HepG2 (cell line): ENCODE data around the gene USP40. TPM values are rescaled to one million over a fixed set of nuclear protein-coding genes. Genes with fewer than 3 reads are reported as not detected.

Experiments used
- ATAC-seq: fragments of 200-7000 bp; cut with Tn5 transposase; 3 replicates; pipeline ENCODE4 v1.9.1; 2020; ENCODE audit warnings: mild to moderate bottlenecking, moderate library complexity
- BruUV-seq: library from RNA; stranded (reverse); fragments of 400-500 nt; replicated peaks from 2 replicates; lab custom pipeline; 2021; lab: Mats Ljungman, UMichigan
- CTCF ChIA-PET: fragments of 300-600 bp; formaldehyde crosslinking; extraction: SDS; loops from one replicate; lab custom pipeline; 2021; ENCODE audit warnings: low total read pairs, inconsistent platforms, low intra/inter-chr PET ratio; lab: Yijun Ruan, JAX
- POLR2A ChIA-PET: fragments of 350-600 bp; sonication (Branson Sonifier 250); formaldehyde crosslinking; loops from one replicate; lab custom pipeline; 2020; ENCODE audit warnings: antibody characterized with exemption, inconsistent platforms; lab: Yijun Ruan, JAX
- DNase-seq: peaks from one replicate; pipeline ENCODE4 v3.0.0-alpha.2; 2015; ENCODE audit warnings: low spot score
- FAIRE-seq: peaks from 3 replicates; lab custom pipeline; 2011; peaks lifted over from hg19 to GRCh38; lab: Jason Lieb, UNC
- H2AFZ ChIP-seq: one replicate; pipeline ENCODE4 v1.6.1; 2011; ENCODE audit warnings: low read length, inconsistent platforms
- H3K27ac ChIP-seq: fragments of 300-600 bp; 3 replicates; pipeline ENCODE4 v1.8.0; 2011; ENCODE audit warnings: mixed run types, mild to moderate bottlenecking, mixed read lengths, low read length, inconsistent platforms; ENCODE audit not compliant: insufficient read depth; ENCODE audit errors: extremely low read length
- H3K27me3 ChIP-seq, 2 experiments: fragments of 200-600 bp in 1 of 2; 2 replicates in 1 of 2; 3 replicates in 1 of 2; pipeline versions ENCODE4 v1.6.0 to v1.8.0; 2011; ENCODE audit warnings: low read length in 2 of 2, mild to moderate bottlenecking in 2 of 2, moderate library complexity in 2 of 2, inconsistent platforms in 1 of 2; ENCODE audit not compliant: insufficient read depth in 2 of 2, control insufficient read depth in 1 of 2
- H3K36me3 ChIP-seq, 2 experiments: fragments of 200-600 bp in 1 of 2; replicated peaks in 1 of 2; 2 replicates in 1 of 2; 3 replicates in 1 of 2; pipeline versions ENCODE4 v1.5.1 to v1.8.0; 2011; ENCODE audit warnings: low read length in 2 of 2, inconsistent platforms in 1 of 2; ENCODE audit not compliant: insufficient read depth in 2 of 2, control insufficient read depth in 1 of 2
- H3K4me1 ChIP-seq: 2 replicates; pipeline ENCODE4 v1.5.1; 2012; ENCODE audit warnings: low read length, inconsistent platforms; ENCODE audit not compliant: insufficient read depth
- H3K4me2 ChIP-seq: 2 replicates; pipeline ENCODE4 v1.6.0; 2011; ENCODE audit warnings: low read depth, low read length, inconsistent platforms
- H3K4me3 ChIP-seq, 3 experiments: fragments of 200-600 bp in 1 of 3; sonication (generic), shearing (Covaris generic) in 1 of 3; replicated peaks in 1 of 3; 2 replicates each; pipeline ENCODE4 v1.5.1; 2011 to 2016; ENCODE audit warnings: low read length in 3 of 3, inconsistent platforms in 2 of 3, low read depth in 2 of 3, mild to moderate bottlenecking in 2 of 3, control low read depth in 1 of 3, mixed read lengths in 1 of 3; ENCODE audit not compliant: insufficient read depth in 1 of 3
- H3K79me2 ChIP-seq: one replicate; pipeline ENCODE4 v1.6.1; 2011; ENCODE audit warnings: low read length, inconsistent platforms; ENCODE audit not compliant: insufficient read depth
- H3K9ac ChIP-seq: 2 replicates; pipeline ENCODE4 v1.6.0; 2011; ENCODE audit warnings: mild to moderate bottlenecking, low read depth, low read length, inconsistent platforms; ENCODE audit not compliant: insufficient read depth
- H3K9me3 ChIP-seq: 2 replicates; pipeline ENCODE4 v1.5.1; 2012; ENCODE audit warnings: mild to moderate bottlenecking, low read length
- H4K20me1 ChIP-seq: 2 replicates; pipeline ENCODE4 v1.6.0; 2011; ENCODE audit warnings: inconsistent platforms, mild to moderate bottlenecking, low read length, moderate library complexity; ENCODE audit not compliant: insufficient read depth
- HHEX ChIP-seq: IDR thresholded peaks from 2 replicates; pipeline ENCODE4 v1.6.1; 2016; ENCODE audit warnings: control low read depth
- KAT7 ChIP-seq: IDR thresholded peaks from 2 replicates; pipeline ENCODE4 v1.6.1; 2018; ENCODE audit warnings: borderline replicate concordance, missing compliant biosample characterization
- KAT8 ChIP-seq: IDR thresholded peaks from 2 replicates; pipeline ENCODE4 v1.6.1; 2016; ENCODE audit warnings: missing genetic modification reagents, missing compliant biosample characterization
- MED1 ChIP-seq: sonication (generic); formaldehyde crosslinking; IDR thresholded peaks from 2 replicates; pipeline ENCODE4 v1.4.0; 2020; ENCODE audit warnings: missing genetic modification reagents
- NCOR1 ChIP-seq: fragments of 200-600 bp; sonication (generic); IDR thresholded peaks from 2 replicates; pipeline ENCODE4 v1.7.0; 2017; ENCODE audit warnings: antibody characterized with exemption, low read length, borderline replicate concordance
- NONO ChIP-seq, 2 experiments: fragments of 450-650 bp in 1 of 2; sonication (generic) in 1 of 2; formaldehyde crosslinking in 1 of 2; IDR thresholded peaks in 1 of 2; conservative IDR thresholded peaks in 1 of 2; 2 replicates each; pipeline versions ENCODE4 v1.6.1 to v1.8.0; 2017 to 2022; ENCODE audit warnings: mild to moderate bottlenecking in 1 of 2, missing genetic modification reagents in 1 of 2, moderate library complexity in 1 of 2
- POGZ ChIP-seq: sonication (generic); formaldehyde crosslinking; IDR thresholded peaks from 2 replicates; pipeline ENCODE4 v1.4.0; 2020; ENCODE audit warnings: mild to moderate bottlenecking, missing genetic modification reagents
- PPARG ChIP-seq: conservative IDR thresholded peaks from 2 replicates; pipeline ENCODE4 v1.6.1; 2016; ENCODE audit warnings: missing biosample characterization, missing genetic modification reagents
- SRSF1 ChIP-seq: fragments of 200-400 bp; formaldehyde crosslinking; optimal IDR thresholded peaks from 2 replicates; pipeline ENCODE3; 2017; ENCODE audit warnings: mild to moderate bottlenecking, low read depth, low read length, moderate library complexity
- TBX2 ChIP-seq: sonication (generic); formaldehyde crosslinking; IDR thresholded peaks from 2 replicates; pipeline ENCODE4 v1.5.0; 2020; ENCODE audit warnings: missing genetic modification reagents, mild to moderate bottlenecking, borderline replicate concordance
- THRA ChIP-seq: sonication (generic); formaldehyde crosslinking; IDR thresholded peaks from 2 replicates; pipeline ENCODE4 v1.4.0; 2020; ENCODE audit warnings: missing genetic modification reagents, borderline replicate concordance
- ZEB1 ChIP-seq: IDR thresholded peaks from 2 replicates; pipeline ENCODE4 v1.6.1; 2012; ENCODE audit warnings: mild to moderate bottlenecking, low read depth, inconsistent platforms; ENCODE audit not compliant: insufficient replicate concordance
- ZHX2 ChIP-seq, 2 experiments: sonication (generic) in 1 of 2; formaldehyde crosslinking in 1 of 2; IDR thresholded peaks; 2 replicates each; pipeline versions ENCODE4 v1.6.1 to v1.9.0; 2014 to 2022; ENCODE audit warnings: antibody characterized with exemption in 1 of 2, borderline replicate concordance in 1 of 2, inconsistent platforms in 1 of 2, low read depth in 1 of 2, missing genetic modification reagents in 1 of 2
- ZNF431 ChIP-seq: sonication (generic); formaldehyde crosslinking; IDR thresholded peaks from 2 replicates; pipeline ENCODE4 v1.9.0; 2022; ENCODE audit warnings: missing genetic modification reagents, low read depth, mild to moderate bottlenecking, borderline replicate concordance
- ZNF460 ChIP-seq: sonication (generic); formaldehyde crosslinking; IDR thresholded peaks from 2 replicates; pipeline ENCODE4 v1.5.1; 2020; ENCODE audit warnings: missing genetic modification reagents, mild to moderate bottlenecking, borderline replicate concordance
- WGBS: methylation state at CpG from one replicate; pipeline ENCODE4 v1.1.6; 2017; ENCODE audit warnings: low lambda C conversion rate; 5-methylcytosine and 5-hydroxymethylcytosine counted together
- in situ Hi-C: cut with HindIII; loops from 2 replicates; pipeline ENCODE4 v1.10.0; 2017; ENCODE audit warnings: low pct_unique_long_range_greater_than_20kb; ENCODE audit not compliant: extremely low pct_ligation_motif_present
- intact Hi-C: fragments of 100-400 bp; cut with micrococcal nuclease; formaldehyde crosslinking; loops from one replicate; pipeline ENCODE4 v1.10.0; 2022; ENCODE audit not compliant: unreplicated experiment
- polyA plus RNA-seq, 8 experiments: library from polyadenylated mRNA; depleted of rRNA in 3 of 8; stranded (reverse) in 7 of 8; unstranded in 1 of 8; fragments of >200 nt; fragmentation: Illumina TruSeq in 4 of 8; extraction: Trizol in 4 of 8; gene quantifications; 2 replicates each; pipeline versions ENCODE4 v1.2.1 to v1.2.3, GENCODE V29; 2011 to 2016; ENCODE audit warnings: low read depth in 4 of 8, missing spikeins in 1 of 8, mixed read lengths in 1 of 8; ENCODE audit not compliant: insufficient read depth in 1 of 8
- total RNA-seq, 5 experiments: library from RNA; depleted of rRNA; stranded (reverse); fragments of >200 nt; fragmentation: Illumina TruSeq; extraction: Trizol; gene quantifications; 2 replicates each; pipeline ENCODE4 v1.2.3, GENCODE V29; 2016; ENCODE audit warnings: low read depth in 1 of 5

Gene USP40
- total and polyA plus RNA-seq, 2 of the 13 experiments (the other 11 are each of a cell fraction or from before 2014, with no cell fraction given), result 41.0 to 46.3 TPM

- H3K4me1 ChIP-seq, result peaks cover 20% of the 10 kb centered on the region
- FAIRE-seq (peak; percentile 56), ATAC-seq (peak; percentile 86), DNase-seq (peak; percentile 84)
- no peak overlapping the region for H2AFZ ChIP-seq
- H3K9me3 ChIP-seq, result no peaks in the 10 kb centered on the region
- no peaks in the 10 kb centered on the region for H3K79me2 ChIP-seq
- no peak overlapping the region for H3K4me3 ChIP-seq
- no peaks in the 10 kb centered on the region for H4K20me1 ChIP-seq
- H3K27ac ChIP-seq, result peak overlapping the region; percentile 59
- intact Hi-C loops, result no loop called here
- WGBS, result 65% methylated on average over 32 of the region's 32 CpGs
- CTCF ChIA-PET, result no interaction called here
- in situ Hi-C loops, result no loop called here
- peaks cover 41 to 66% of the 10 kb centered on the region in 2 experiments for H3K36me3 ChIP-seq
- H3K4me2 ChIP-seq, result no peak overlapping the region
- no peak overlapping the region; the same call in 1 of the 2 replicates for H3K9ac ChIP-seq
- no peaks in the 10 kb centered on the region for H3K27me3 ChIP-seq
- BruUV-seq, result no TSS peak
- POLR2A ChIA-PET, result no interaction called here
- 0 out of 2 replicates have a peak, but pooled peaks have one; percentile 29 for TF ChIP-seq MED1 (CRISPR knock-in tag)
- TF ChIP-seq KAT8 (CRISPR knock-in tag), result peak; percentile 32; the same call in 1 of the 2 replicates
- TF ChIP-seq ZNF460, result peak; percentile 73; the same call in 1 of the 2 replicates
- TF ChIP-seq SRSF1, result peak; percentile 45
- TF ChIP-seq ZHX2 (IDR thresholded peaks at IDR 0.05; ENCODE audit: low read depth), result no peak
- no peak for TF ChIP-seq ZHX2 (CRISPR knock-in tag; IDR thresholded peaks at IDR 0.05; ENCODE audit: borderline replicate concordance)
- peak; percentile 57 for TF ChIP-seq TBX2 (CRISPR knock-in tag)
- no peak for TF ChIP-seq HHEX (CRISPR knock-in tag)
- peak; percentile 62 for TF ChIP-seq ZEB1
- peak; percentile 80 for TF ChIP-seq PPARG (CRISPR knock-in tag)
- no peak for TF ChIP-seq KAT7 (CRISPR knock-in tag)
- peak; percentile 48; the same call in 1 of the 2 replicates for TF ChIP-seq NCOR1
- TF ChIP-seq NONO (IDR thresholded peaks at IDR 0.05), result no peak
- TF ChIP-seq NONO (CRISPR knock-in tag; conservative IDR thresholded peaks at IDR 0.05), result 0 out of 2 replicates have a peak, but pooled peaks have one; percentile 26
- TF ChIP-seq THRA (CRISPR knock-in tag), result peak; percentile 93; the same call in 1 of the 2 replicates
- peak; percentile 89 for TF ChIP-seq ZNF431 (CRISPR knock-in tag)
- TF ChIP-seq POGZ, result peak; percentile 74
These were observed 105.7 kb downstream of the USP40 start for GRCh38 chr2:233460726-233461441.
